ENCODE results near the gene SH3PXD2A. TPM values are rescaled to one million over a fixed set of nuclear protein-coding genes. Genes with fewer than 3 reads are reported as not detected.
A peak's percentile ranks its signal among the peaks of the same experiment; 100 is the strongest.

SH3PXD2A gene
- total and polyA plus RNA-seq, 12 donors = 6.9 to 44.9 (median 34.4) TPM

DNA sequence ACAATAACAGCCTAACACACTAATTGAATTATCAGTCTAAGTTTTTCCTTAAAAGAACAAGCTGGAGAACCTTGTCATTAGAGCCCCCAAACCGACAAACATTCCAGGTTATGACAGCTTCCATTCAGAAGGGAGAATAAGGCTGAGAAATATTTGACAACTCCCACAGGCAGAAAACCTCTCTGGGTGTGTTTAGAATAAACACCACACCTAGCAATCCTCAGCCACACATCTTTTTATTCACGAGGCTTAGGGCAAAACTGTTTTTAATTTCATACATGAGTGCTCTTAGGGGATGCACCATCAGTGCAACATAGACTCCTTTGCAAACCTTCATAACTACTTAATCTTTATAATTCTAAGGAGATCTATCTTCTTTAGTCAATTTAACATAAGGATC is 38.4 kb upstream of the SH3PXD2A start:
- Histone ChIP-seq H3K36me3 (peaks cover 0 to 73% (median 26%) of the 10 kb centered on the region in 9 donors), H3K9me3 (no peaks in the 10 kb centered on the region), H3K27me3 (no peaks in the 10 kb centered on the region), H3K27ac (peak overlapping the region; percentile 21 to 88 (median 78)), H3K4me3 (peak overlapping the region in 1 of 10 donors; percentile 4), H3K4me1 (peaks cover 15 to 86% (median 52%) of the 10 kb centered on the region in 9 donors)
- DNase-seq (no peak), ATAC-seq (no peak)
- 47 to 51% methylated on average over 2 of the region's 2 CpGs for WGBS, 2 donors
- TF ChIP-seq, protein P1, sequence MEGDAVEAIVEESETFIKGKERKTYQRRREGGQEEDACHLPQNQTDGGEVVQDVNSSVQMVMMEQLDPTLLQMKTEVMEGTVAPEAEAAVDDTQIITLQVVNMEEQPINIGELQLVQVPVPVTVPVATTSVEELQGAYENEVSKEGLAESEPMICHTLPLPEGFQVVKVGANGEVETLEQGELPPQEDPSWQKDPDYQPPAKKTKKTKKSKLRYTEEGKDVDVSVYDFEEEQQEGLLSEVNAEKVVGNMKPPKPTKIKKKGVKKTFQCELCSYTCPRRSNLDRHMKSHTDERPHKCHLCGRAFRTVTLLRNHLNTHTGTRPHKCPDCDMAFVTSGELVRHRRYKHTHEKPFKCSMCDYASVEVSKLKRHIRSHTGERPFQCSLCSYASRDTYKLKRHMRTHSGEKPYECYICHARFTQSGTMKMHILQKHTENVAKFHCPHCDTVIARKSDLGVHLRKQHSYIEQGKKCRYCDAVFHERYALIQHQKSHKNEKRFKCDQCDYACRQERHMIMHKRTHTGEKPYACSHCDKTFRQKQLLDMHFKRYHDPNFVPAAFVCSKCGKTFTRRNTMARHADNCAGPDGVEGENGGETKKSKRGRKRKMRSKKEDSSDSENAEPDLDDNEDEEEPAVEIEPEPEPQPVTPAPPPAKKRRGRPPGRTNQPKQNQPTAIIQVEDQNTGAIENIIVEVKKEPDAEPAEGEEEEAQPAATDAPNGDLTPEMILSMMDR (IDR thresholded peaks at IDR 0.05) = no peak
- intact Hi-C loops (cut with DNase I) = loop anchor here in 7 of 10 donors (1.0 to 10.0 kb wide), 7 partner anchors 15 to 431 kb away; partner anchors contain the start of genes SLK (in 3 of the 7), STN1 (in 2 of the 7) and SFR1 (in 1 of the 7)

DNA sequence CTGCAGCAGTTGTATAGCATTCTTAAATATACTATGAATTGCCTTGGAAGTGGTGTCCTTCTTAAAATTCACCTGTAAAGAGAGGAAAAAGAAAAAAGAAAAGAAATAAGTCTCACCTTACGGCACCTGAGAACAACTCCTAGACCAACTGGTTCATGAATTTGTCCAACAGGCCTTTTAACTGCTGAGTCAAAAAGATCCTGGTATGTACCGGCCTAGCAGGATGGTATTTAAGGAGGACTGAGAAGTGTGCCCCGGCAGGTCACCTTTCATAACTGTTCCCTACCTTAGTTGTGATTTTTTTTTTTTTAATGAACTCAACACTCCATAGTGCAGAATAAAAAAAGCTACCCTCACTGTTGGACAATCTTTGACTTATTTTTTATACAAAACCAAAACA is 36.8 kb upstream of the SH3PXD2A start:
- Histone ChIP-seq H3K4me3 (no peak overlapping the region), H3K27me3 (no peaks in the 10 kb centered on the region), H3K27ac (peak overlapping the region in 5 of 10 donors; percentile 77 to 88 (median 83)), H3K36me3 (peaks cover 0 to 67% (median 19%) of the 10 kb centered on the region in 9 donors), H3K4me1 (peaks cover 27 to 88% (median 66%) of the 10 kb centered on the region in 9 donors), H3K9me3 (no peaks in the 10 kb centered on the region)
- ATAC-seq = no peak
- TF ChIP-seq, protein P1 (IDR thresholded peaks at IDR 0.05) = no peak
- WGBS, 2 donors = 95 to 96% methylated on average over 3 of the region's 3 CpGs
- no peak for DNase-seq
- intact Hi-C loops (cut with DNase I) = loop anchor here in 6 of 10 donors (5.0 to 10.0 kb wide), 5 partner anchors 75 to 433 kb away; partner anchors contain the start of genes SLK (in 3 of the 6) and SFR1 (in 1 of the 6)

DNA sequence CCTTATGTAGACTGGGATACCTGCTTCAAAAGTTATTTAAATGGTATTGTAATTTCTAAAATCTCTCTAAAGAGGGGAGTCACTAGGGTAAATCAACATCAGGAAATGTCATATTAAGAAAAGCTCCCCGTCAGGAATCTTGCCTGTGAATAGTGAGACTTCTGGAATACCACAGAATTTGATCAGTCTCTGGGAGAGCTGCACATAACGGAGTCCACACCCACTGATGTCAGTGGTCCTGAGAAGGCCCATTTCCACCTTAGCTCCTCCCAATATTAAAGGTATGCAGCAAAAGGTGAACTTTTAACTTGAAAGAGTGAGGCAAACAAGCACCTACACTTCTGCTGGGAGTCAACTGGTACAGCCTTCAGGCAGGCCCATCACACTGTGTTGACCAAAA is 35.3 kb upstream of the SH3PXD2A start:
- no peaks in the 10 kb centered on the region for H3K27me3 ChIP-seq
- peaks cover 26 to 73% (median 55%) of the 10 kb centered on the region in 9 donors for H3K4me1 ChIP-seq
- no peaks in the 10 kb centered on the region for H3K9me3 ChIP-seq
- peak overlapping the region in 9 of 10 donors; percentile 0 to 70 (median 53) for H3K27ac ChIP-seq
- 78 to 85% methylated on average over 2 of the region's 2 CpGs for WGBS, 2 donors
- DNase-seq = no peak
- intact Hi-C loops (cut with DNase I) = loop anchor here in 6 of 10 donors (2.0 to 10.0 kb wide), 6 partner anchors 77 to 434 kb away; partner anchors contain the start of genes SLK (in 3 of the 6) and SFR1 (in 1 of the 6)
- H3K4me3 ChIP-seq = no peak overlapping the region
- H3K36me3 ChIP-seq = peaks cover 0 to 63% (median 22%) of the 10 kb centered on the region in 9 donors
- no peak for ATAC-seq
- TF ChIP-seq, protein P1 (IDR thresholded peaks at IDR 0.05) = no peak

DNA sequence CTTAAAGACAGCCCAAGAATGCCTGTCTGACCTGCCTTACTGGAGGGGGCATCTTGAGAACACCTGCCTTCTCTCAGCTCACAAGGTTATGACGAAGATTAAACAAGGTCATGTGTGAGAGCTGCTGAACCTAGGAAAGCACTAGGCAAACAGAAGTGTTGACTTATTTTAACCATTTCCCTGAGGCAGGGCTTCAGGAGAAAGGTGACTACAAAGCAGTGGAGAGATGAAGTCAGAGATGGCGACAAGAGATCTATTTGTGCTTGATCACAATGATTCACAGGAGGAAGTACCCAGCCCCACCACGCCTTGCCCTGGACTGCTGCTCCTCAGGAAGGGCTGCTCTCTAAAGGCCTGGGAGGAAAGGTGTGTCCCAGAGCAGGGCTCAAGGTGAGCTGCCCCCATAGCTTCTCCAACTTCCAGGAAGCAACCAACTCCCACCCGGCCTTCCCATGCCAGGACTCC is 34.9 kb upstream of the SH3PXD2A start:
- no peak overlapping the region for H3K4me3 ChIP-seq
- peak overlapping the region in 9 of 10 donors; percentile 18 to 70 (median 53) for H3K27ac ChIP-seq
- DNase-seq (peak in 1 of 2 donors; percentile 28), ATAC-seq (peak in 5 of 8 donors; percentile 18 to 66 (median 53))
- WGBS, 2 donors = 61 to 71% methylated on average over 4 of the region's 4 CpGs
- TF ChIP-seq, protein P1 (IDR thresholded peaks at IDR 0.05) = no peak
- no peaks in the 10 kb centered on the region for H3K9me3 ChIP-seq
- intact Hi-C loops (cut with DNase I) = loop anchor here in 6 of 10 donors (2.0 to 10.0 kb wide), 6 partner anchors 77 to 435 kb away; partner anchors contain the start of genes SLK (in 3 of the 6) and SFR1 (in 1 of the 6)
- no peaks in the 10 kb centered on the region for H3K27me3 ChIP-seq
- peaks cover 0 to 67% (median 22%) of the 10 kb centered on the region in 9 donors for H3K36me3 ChIP-seq
- H3K4me1 ChIP-seq = peaks cover 22 to 69% (median 53%) of the 10 kb centered on the region in 9 donors

Data from heart right ventricle (tissue), 16 donors.